Measurements from ENCODE around the gene KCTD4. TPM values are rescaled to one million over a fixed set of nuclear protein-coding genes. Genes with fewer than 3 reads are reported as not detected.
A peak's percentile ranks its signal among the peaks of the same experiment; 100 is the strongest.
"Not testable (repeated sequence)": the region's sequence is repeated elsewhere in the genome, so short reads cannot be mapped to it uniquely, and the experiment has no call there.

Gene KCTD4
- total RNA-seq, 2 donors from 2014 or later, result not detected

GRCh38 chr13:45205124-45205523, 4.3 kb upstream of the KCTD4 start:
- peaks cover 10% of the 10 kb centered on the region for H3K36me3 Mint-ChIP-seq (ENCODE audit: low read depth)
- no peaks in the 10 kb centered on the region for H3K27me3 Mint-ChIP-seq
- peaks cover 7% of the 10 kb centered on the region for H3K4me1 Mint-ChIP-seq
- H3K4me3 Mint-ChIP-seq, result no peak overlapping the region
- DNase-seq (no peak), ATAC-seq (no peak)
- H3K27ac Mint-ChIP-seq, result peak overlapping the region; percentile 47
- H3K9me3 ChIP-seq (ENCODE audit: control insufficient read depth, low read length, poor library complexity, severe bottlenecking), result no peaks in the 10 kb centered on the region

GRCh38 chr13:45199711-45200110, 1.1 kb downstream of the KCTD4 start:
- H3K4me1 Mint-ChIP-seq, result peaks cover 16% of the 10 kb centered on the region
- no peak overlapping the region for H3K4me3 Mint-ChIP-seq
- no peaks in the 10 kb centered on the region for H3K27me3 Mint-ChIP-seq
- H3K27ac Mint-ChIP-seq, result no peak overlapping the region
- H3K36me3 Mint-ChIP-seq (ENCODE audit: low read depth), result peaks cover 2% of the 10 kb centered on the region
- no peak for ATAC-seq
- no peak for DNase-seq
- H3K9me3 ChIP-seq (ENCODE audit: control insufficient read depth, low read length, poor library complexity, severe bottlenecking), result no peaks in the 10 kb centered on the region

- no peak for DNase-seq
- Mint-ChIP-seq H3K4me1 (peaks cover 19% of the 10 kb centered on the region), H3K27ac (no peak overlapping the region), H3K27me3 (no peaks in the 10 kb centered on the region), H3K4me3 (no peak overlapping the region), H3K36me3 (ENCODE audit: low read depth) (peaks cover 2% of the 10 kb centered on the region)
- no peak for ATAC-seq
- no peaks in the 10 kb centered on the region for H3K9me3 ChIP-seq (ENCODE audit: control insufficient read depth, low read length, poor library complexity, severe bottlenecking)
These were observed 1.9 kb downstream of the KCTD4 start for GRCh38 chr13:45198924-45199323.

DNA sequence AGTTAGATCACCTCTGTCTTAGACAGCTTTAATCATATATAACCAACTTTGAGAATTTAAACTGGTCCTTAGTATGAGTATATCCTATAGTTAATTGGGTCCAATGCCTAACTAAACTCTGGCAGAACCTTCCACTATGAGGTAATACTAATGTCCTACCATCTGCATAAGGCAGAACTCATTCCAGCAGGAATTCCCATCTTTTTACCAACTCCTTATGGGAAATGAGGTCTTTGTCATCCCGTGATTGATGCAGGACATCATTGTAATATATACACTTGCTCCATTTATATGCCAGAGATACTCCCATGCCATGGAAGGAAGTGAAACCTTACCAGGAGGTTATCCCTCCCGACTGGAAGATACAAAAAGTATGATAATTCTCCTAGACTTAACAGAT, 2.8 kb downstream of the KCTD4 start:
- no peak for DNase-seq
- H3K27me3 Mint-ChIP-seq, result no peaks in the 10 kb centered on the region
- no peak for ATAC-seq
- peaks cover 2% of the 10 kb centered on the region for H3K36me3 Mint-ChIP-seq (ENCODE audit: low read depth)
- H3K4me1 Mint-ChIP-seq, result peaks cover 19% of the 10 kb centered on the region
- no peaks in the 10 kb centered on the region for H3K9me3 ChIP-seq (ENCODE audit: control insufficient read depth, low read length, poor library complexity, severe bottlenecking)
- no peak overlapping the region for H3K4me3 Mint-ChIP-seq
- H3K27ac Mint-ChIP-seq, result no peak overlapping the region

GRCh38 chr13:45196622-45197021, 4.2 kb downstream of the KCTD4 start:
- Mint-ChIP-seq H3K4me1 (peaks cover 17% of the 10 kb centered on the region), H3K36me3 (ENCODE audit: low read depth) (no peaks in the 10 kb centered on the region), H3K27ac (no peak overlapping the region), H3K4me3 (no peak overlapping the region), H3K27me3 (no peaks in the 10 kb centered on the region)
- no peak for DNase-seq
- no peaks in the 10 kb centered on the region for H3K9me3 ChIP-seq (ENCODE audit: control insufficient read depth, low read length, poor library complexity, severe bottlenecking)
- ATAC-seq, result no peak

DNA sequence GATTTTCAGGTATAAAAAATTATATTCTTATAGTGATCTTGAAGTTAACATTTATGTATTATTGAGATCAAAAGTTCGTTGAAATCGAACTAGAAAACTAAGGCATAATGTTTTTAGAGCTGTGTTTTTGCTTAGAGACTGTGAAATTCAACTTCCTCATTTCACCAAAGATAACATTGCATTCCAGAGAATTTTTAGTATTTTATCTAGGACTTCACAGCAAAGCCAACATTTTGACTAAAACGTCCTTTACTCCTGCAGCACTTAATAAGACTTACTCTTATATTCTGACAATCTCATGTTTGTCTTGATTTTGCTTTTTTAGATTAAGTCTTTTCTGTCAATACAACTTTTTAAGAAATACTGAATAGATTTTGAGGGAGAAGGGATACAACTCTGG, 4.7 kb downstream of the KCTD4 start:
- Mint-ChIP-seq H3K27me3 (no peaks in the 10 kb centered on the region), H3K27ac (no peak overlapping the region), H3K36me3 (ENCODE audit: low read depth) (no peaks in the 10 kb centered on the region), H3K4me3 (no peak overlapping the region), H3K4me1 (peaks cover 17% of the 10 kb centered on the region)
- ATAC-seq (no peak), DNase-seq (no peak)
- no peaks in the 10 kb centered on the region for H3K9me3 ChIP-seq (ENCODE audit: control insufficient read depth, low read length, poor library complexity, severe bottlenecking)

DNA sequence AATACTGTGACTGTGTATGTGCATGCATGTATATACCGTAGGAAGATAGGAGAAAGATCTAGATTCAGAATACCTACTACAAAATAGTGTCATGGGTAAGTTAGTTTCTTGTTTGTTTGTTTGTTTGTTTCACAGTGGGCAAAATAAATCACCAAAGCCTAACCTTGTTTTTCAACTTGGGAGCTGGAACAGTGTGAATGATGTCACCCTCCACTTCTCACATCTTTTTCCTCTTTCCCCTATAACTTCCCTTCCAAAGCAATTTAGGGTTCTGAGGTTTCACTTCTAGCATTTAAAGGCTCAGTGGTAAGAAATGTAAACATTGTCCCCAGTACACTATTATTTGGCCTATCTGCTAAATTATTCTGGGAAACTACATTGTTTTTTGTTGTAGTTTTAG, 5.4 kb downstream of the KCTD4 start:
- Mint-ChIP-seq H3K4me3 (no peak overlapping the region), H3K4me1 (peaks cover 17% of the 10 kb centered on the region), H3K27ac (no peak overlapping the region), H3K36me3 (ENCODE audit: low read depth) (no peaks in the 10 kb centered on the region), H3K27me3 (no peaks in the 10 kb centered on the region)
- ATAC-seq (no peak), DNase-seq (no peak)
- no peaks in the 10 kb centered on the region for H3K9me3 ChIP-seq (ENCODE audit: control insufficient read depth, low read length, poor library complexity, severe bottlenecking)

GRCh38 chr13:45194081-45194939, 6.5 kb downstream of the KCTD4 start:
- Mint-ChIP-seq H3K36me3 (ENCODE audit: low read depth) (no peaks in the 10 kb centered on the region), H3K4me3 (no peak overlapping the region), H3K27me3 (no peaks in the 10 kb centered on the region), H3K4me1 (peaks cover 17% of the 10 kb centered on the region), H3K27ac (no peak overlapping the region)
- no peaks in the 10 kb centered on the region for H3K9me3 ChIP-seq (ENCODE audit: control insufficient read depth, low read length, poor library complexity, severe bottlenecking)
- DNase-seq (no peak), ATAC-seq (no peak)

GRCh38 chr13:45191874-45192273, 9.0 kb downstream of the KCTD4 start:
- no peaks in the 10 kb centered on the region for H3K36me3 Mint-ChIP-seq (ENCODE audit: low read depth)
- H3K4me1 Mint-ChIP-seq, result peaks cover 11% of the 10 kb centered on the region
- no peaks in the 10 kb centered on the region for H3K27me3 Mint-ChIP-seq
- no peaks in the 10 kb centered on the region for H3K9me3 ChIP-seq (ENCODE audit: control insufficient read depth, low read length, poor library complexity, severe bottlenecking)
- no peak overlapping the region for H3K27ac Mint-ChIP-seq
- DNase-seq, result no peak
- no peak for ATAC-seq
- H3K4me3 Mint-ChIP-seq, result no peak overlapping the region

DNA sequence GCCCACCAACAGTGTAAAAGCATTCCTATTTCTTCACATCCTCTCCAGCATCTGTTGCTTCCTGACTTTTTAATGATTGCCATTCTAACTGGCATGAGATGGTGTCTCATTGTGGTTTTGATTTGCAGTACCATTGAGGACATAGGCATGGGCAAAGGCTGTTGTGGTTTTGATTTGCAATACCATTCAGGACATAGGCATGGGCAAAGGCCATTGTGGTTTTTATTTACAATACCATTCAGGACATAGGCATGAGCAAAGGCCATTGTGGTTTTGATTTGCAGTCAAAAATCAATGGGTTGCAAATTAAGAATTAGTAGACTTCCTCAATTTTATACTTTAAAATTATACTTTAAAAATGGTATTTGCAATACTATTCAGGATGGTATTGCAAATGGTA, 11.3 kb downstream of the KCTD4 start:
- H3K36me3 Mint-ChIP-seq (ENCODE audit: low read depth); H3K9me3 ChIP-seq (ENCODE audit: control insufficient read depth, low read length, poor library complexity, severe bottlenecking); H3K27me3 Mint-ChIP-seq; H3K4me1 Mint-ChIP-seq; H3K27ac Mint-ChIP-seq; ATAC-seq; H3K4me3 Mint-ChIP-seq; DNase-seq: not testable (repeated sequence)

DNA sequence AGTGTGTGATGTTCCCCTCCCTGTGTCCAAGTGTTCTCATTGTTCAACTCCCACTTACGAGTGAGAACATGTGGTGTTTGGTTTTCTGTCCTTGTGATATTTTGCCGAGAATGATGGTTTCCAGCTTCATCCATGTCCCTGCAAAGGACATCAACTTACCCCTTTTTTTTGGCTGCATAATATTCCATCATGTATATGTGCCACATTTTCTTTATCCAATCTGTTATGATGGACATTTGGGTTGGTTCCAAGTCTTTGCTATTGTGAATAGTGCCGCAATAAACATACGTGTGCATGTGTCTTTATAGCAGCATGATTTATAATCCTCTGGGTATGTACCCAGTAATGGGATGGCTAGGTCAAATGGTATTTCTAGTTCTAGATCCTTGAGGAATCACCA, 11.8 kb downstream of the KCTD4 start:
- not testable (repeated sequence) for ATAC-seq; DNase-seq; H3K4me1 Mint-ChIP-seq; H3K27ac Mint-ChIP-seq; H3K27me3 Mint-ChIP-seq; H3K4me3 Mint-ChIP-seq; H3K9me3 ChIP-seq (ENCODE audit: control insufficient read depth, low read length, poor library complexity, severe bottlenecking); H3K36me3 Mint-ChIP-seq (ENCODE audit: low read depth)

- H3K4me3 Mint-ChIP-seq, result no peak overlapping the region
- H3K27me3 Mint-ChIP-seq, result no peaks in the 10 kb centered on the region
- H3K4me1 Mint-ChIP-seq, result peaks cover 11% of the 10 kb centered on the region
- ATAC-seq, result no peak
- no peaks in the 10 kb centered on the region for H3K9me3 ChIP-seq (ENCODE audit: control insufficient read depth, low read length, poor library complexity, severe bottlenecking)
- peaks cover 5% of the 10 kb centered on the region for H3K36me3 Mint-ChIP-seq (ENCODE audit: low read depth)
- H3K27ac Mint-ChIP-seq, result no peak overlapping the region
- no peak for DNase-seq
These were observed 15.6 kb downstream of the KCTD4 start for GRCh38 chr13:45185286-45185685.

DNA sequence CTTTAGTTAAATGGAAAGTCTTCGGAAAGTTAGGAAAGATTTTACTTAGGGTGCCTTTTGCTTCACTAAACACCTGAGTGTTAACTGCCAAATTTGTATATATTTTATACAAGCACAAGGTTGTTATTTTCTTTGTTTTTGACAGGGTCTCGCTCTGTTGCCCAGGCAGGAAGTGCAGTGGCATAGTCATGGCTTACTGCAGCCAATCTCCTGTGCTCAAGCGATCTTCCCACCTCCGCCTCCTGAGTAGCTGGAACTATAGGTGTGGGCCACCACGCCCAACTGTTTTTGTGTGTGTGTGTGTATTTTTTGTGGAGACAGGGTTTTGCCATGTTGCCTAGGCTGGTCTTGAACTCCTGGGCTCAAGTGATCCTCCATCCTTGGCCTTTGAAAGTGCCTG, 16.2 kb downstream of the KCTD4 start:
- Mint-ChIP-seq H3K27ac (no peak overlapping the region), H3K4me1 (peaks cover 11% of the 10 kb centered on the region), H3K27me3 (no peaks in the 10 kb centered on the region), H3K36me3 (ENCODE audit: low read depth) (peaks cover 5% of the 10 kb centered on the region), H3K4me3 (no peak overlapping the region)
- no peaks in the 10 kb centered on the region for H3K9me3 ChIP-seq (ENCODE audit: control insufficient read depth, low read length, poor library complexity, severe bottlenecking)
- DNase-seq (no peak), ATAC-seq (no peak)
